Embryonic facial prominence (tissue), 1 donor: Measurements from ENCODE around the gene TJP1.
"Not testable (repeated sequence)": the region's sequence is repeated elsewhere in the genome, so short reads cannot be mapped to it uniquely, and the experiment has no call there.

Source experiments
- DNase-seq: peaks from one replicate; pipeline ENCODE4 v3.0.0-alpha.2; 2016; ENCODE audit errors: extremely low spot score

TJP1 gene

DNA sequence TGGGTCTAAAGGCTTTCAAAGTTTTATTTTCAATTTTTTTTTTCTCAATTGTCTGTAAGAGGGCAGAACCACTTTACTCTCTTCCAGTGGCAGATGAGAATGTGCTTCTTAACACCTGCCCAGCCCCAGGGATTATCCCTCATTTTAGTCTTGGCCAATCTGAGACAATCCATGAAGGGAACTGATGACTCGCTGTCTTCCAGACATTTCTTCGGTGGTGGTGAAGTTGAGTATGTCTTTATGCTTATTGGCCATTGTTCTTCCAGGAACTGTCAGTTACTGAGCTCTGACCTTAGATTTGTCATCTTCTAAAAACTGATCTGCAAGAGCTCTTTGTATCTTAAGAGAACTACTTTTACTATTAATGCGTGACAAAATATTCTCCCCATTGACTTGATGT lies 139.5 kb downstream of the TJP1 start:
- no peak for DNase-seq

DNA sequence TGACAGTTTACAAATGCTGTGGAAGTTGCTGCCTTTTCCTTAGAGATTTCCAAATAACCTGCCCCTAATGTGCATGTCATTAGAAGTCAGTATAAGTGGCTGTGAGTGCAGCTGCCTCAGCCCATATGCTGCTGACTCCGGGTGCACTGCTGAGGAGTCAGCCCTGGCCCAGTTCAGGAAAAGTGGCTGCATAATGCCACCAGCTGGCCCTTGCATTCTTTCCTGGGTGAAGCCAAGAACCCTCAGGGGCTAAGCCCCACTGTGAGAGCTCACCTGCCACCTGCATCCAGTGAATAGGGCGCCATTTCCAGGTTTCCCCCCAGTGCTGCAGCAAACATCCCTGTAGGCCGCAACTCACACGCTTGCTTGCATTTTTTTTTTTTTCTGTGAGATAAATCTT lies 139.9 kb downstream of the TJP1 start:
- no peak for DNase-seq

DNA sequence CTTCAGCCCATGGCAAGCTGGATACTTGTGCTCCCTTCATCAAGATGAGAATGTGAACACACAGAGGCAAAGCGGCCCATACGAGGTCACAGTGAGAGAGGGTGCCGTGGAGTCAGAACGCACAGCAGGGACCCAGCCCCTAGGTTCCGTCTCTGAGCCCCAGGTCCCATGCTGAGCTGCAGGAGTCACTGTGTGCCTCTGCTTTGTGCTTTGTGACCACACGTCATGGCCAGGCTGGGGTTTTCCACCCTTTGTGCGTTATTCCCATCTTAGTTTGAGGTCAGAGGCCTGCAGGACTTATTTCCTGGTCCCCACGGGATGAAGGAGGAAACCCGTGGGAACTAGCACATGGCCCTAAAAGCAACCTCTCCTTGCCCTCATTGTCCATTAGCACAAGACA lies 140.3 kb downstream of the TJP1 start:
- no peak for DNase-seq

DNA sequence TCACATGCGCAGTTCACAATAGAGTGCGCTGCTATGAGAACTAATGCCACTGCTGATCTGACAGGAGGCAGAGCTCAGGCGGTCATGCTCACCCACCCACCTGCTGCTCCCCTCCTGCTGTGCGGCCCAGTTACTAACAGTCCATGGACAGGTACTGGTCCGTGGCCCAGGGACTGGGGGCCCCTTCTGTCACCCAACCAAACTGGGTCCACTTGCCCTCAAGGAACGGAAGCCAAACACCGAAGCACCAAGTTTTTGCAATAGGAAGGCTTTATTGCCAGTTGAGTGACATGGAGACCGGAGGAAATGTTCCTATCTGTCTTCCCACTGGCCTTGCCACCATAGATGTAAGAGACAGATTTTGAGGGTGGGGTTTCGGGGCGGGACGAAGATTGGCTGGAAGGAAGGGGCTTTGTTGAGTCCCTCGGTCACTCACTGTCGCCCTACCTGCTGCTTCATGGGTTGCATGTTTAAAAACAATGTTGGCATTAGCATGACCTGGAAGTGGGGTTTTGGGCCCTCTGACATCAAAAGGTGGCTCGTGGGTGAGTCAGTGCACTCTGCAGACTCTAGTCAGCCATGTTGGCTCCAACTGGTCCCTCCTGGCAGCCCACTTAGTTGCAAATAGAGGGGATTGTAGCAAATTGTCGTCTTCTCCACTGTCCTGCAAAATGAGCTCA lies 141.0 kb downstream of the TJP1 start:
- no peak for DNase-seq

DNA sequence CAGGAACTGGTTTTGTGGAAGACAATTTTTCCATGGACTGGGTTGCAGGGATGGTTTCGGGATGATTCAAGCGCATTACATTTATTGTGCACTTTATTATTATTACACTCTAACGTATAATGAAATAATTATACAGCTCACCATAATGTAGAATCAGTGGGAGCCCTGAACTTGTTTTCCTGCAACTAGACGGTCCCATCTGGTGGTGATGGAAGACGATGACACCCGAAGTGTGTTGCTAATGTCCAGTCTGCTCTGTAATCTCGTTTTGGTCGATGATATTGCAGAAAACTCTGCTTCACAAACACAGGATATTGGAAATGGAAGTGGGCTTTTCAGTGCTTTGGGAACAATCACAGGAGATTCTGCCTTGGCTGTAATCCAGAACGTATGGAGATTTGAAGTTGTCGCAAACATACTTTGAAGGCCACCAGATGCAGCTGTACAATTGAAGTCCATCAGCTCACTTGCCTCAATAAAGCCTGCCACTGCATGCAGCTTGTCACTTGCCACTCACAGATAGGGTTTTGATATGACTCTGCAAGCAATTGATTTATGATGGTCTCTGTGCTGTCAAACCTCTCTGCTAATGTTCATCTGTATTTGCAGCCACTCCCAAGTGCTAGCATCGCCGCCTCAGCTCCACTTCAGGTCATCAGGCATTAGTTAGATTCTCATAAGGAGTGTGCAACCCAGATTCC lies 141.7 kb downstream of the TJP1 start:
- no peak for DNase-seq

DNA sequence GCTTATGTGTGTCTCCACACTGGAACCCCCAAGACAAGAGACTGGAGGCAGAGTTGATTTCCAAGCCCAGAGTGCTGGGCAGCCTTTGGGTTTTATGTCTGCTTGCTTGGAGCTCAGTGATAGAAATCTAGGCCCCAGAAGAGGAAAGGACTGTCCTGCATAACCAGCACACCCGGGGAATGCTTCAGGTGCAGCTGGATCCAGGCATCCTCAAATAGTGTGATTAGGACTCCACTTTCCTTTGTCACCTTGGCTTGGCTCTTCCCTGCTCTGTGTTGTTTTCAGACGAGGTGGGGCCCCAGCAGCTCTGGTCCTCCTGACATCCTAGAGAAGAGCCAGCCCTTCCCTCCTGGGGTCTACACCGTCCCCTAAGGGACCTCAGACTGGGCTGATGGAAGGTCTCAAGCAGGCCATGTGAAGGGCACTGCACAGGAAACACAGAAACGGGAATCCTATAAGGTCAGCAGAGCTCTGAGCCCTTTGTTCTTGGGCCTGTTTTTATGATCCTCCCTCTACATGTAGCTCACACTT lies 143.7 kb downstream of the TJP1 start:
- no peak for DNase-seq

DNA sequence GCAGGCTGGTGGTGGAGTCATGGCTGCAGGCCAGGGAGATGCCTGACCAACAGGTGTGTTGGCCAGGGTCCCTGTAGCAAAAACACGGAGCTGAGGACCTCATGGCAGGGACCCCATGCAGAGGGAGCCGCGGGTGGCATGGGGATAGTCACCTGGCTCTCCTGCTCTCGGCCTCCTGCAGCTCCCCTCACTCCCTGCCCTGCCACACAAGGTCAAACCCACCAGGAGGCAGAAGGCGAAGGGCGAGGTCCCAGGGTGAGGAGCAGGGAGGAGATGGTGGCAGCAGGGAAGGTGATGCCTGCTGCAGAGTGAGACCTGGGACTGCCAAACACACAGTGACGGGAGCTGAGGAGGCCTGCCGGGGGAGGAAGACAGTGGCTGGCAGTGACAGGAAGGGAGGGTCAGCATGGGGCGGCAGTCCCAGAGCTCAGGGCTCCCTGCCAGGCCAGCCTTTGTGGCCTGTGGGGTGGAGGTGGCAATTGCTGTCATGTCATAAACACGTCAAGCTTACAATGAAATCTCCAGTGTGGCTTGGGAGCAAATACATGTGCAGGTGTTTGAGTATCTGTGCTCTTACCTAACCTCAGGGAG lies 144.3 kb downstream of the TJP1 start:
- no peak for DNase-seq

DNA sequence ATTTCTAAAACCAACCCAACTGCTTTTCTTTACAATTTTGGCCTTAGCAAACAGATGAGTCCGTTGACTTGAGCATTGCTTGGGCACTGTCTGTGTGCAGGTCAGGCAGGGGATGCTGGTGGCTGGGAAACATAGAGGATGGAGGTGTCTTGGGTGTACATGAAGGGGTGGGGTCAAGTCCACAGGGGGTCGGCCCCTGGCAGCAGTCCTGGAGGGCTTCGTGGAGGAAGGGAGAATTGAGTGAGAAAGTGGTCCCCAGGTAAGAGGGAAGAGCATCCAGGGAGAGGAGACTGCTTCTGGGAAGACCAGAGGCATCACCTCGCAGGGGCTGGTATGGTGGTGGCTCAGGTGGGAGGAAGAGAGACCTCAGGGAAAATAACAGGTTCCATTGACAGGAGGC lies 144.8 kb downstream of the TJP1 start:
- DNase-seq, result no peak

DNA sequence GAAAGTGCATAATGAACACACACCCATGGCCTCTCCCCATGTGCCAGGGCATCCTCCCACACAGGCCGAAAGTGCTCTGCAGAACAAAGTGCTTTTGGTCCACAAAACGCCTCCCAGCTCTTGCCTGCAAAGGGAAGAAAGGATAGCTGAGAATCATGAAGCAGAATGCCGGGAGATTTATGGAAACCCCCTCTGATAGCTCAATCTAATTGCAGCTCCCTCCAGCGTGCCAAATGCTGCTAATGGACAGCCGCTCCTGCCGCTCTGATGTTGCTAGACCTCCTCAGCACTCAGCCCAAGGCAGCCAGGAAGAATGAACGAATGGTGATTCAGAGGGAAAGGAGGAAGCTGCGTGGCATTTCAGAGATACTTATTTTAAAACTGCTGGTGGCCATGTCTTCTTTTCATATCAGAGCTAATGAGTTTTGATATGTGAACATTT lies 145.3 kb downstream of the TJP1 start:
- no peak for DNase-seq

DNA sequence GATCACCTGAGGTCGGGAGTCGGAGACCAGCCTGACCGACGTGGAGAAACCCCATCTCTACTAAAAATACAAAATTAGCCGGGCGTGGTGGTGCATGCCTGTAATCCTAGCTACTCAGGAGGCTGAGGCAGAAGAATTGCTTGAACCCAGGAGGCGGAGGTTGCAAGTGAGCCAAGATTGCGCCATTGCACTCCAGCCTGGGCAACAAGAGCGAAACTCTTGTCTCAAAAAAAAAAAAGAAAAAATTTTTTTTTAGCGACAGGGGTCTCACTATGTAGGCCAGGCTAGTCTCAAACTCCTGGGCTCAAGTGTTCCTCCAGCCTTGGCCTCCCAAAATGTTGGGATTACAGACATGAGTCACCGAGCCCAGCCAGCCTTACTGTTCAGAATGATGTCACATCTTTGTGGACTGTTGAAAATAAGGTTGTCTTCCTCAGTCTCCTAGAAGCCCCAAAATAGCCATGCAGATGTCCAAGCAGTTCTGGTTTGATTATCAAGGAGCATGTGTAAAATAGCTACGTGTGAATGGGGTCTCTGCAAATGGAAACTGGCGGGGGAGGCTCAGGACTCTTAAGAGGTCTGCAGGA lies 145.8 kb downstream of the TJP1 start:
- DNase-seq, result not testable (repeated sequence)

DNA sequence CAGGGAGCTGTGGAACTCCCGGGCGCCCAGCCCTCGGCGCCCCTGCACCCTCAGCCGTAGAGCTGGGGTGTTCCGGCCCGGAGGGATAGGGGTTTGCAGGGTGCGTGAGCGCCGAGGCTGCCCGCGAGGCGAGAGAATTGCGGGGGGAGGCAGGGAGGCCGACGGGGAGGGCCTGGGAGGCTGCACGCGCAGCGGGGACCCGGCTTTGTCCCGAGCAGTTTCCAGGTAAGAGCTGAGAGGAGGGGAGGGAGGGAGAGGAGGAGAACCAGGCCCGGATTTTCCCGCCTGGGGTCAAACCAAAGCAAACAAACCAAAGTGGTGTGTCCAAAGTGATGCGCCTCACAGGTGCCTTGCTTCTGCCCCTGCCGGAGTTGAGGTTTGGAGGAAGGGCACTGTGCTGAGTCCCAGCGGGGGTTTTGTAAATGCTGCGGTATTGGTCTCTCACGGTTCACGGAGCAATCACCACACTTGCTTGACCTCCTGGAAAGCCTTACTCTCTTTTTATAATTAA lies 146.4 kb downstream of the TJP1 start:
- DNase-seq, result no peak

DNA sequence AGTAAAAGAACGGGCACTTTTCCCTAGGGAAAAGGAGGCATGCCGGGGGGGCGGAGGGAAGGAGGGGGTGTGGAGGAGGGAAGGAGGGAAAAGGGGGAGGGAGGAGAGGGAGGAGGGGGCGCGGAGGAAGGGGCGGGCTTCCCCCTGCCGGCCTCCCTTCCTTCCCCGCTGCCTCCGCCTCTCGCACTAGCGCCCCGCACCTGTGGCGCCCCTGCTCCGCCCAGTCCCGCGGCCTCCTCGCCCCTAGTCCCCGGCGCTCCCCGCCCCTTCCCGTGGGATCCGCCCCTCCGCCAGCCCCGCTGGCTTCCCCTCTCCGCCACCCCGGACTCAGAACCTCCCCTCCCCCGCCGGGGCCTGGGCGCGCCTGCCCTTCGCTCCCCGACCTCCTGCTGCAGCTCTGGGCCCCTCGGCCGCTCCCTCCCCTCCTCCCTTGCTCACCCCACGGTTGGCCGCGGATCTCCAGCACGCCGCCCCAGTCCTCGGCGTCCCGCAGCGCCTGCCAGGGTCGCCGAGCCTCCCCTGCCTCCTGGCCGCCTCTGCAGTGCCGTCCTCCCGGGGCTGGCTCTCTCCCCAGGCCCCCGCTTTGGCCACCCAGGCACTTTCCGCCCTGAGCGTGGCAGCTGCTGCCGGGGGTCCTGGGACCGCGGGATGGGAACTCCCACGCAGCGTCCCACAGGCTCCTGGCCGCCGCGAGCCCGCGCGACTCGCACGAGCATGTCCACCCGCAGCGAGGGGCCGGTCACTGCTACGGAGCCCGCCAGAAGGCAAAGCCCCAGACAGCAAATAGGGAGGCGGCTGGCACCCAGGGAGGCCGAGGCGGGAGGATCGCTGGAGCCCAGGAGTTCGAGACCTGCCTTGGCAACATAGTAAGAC lies 147.4 kb downstream of the TJP1 start:
- DNase-seq, result no peak

DNA sequence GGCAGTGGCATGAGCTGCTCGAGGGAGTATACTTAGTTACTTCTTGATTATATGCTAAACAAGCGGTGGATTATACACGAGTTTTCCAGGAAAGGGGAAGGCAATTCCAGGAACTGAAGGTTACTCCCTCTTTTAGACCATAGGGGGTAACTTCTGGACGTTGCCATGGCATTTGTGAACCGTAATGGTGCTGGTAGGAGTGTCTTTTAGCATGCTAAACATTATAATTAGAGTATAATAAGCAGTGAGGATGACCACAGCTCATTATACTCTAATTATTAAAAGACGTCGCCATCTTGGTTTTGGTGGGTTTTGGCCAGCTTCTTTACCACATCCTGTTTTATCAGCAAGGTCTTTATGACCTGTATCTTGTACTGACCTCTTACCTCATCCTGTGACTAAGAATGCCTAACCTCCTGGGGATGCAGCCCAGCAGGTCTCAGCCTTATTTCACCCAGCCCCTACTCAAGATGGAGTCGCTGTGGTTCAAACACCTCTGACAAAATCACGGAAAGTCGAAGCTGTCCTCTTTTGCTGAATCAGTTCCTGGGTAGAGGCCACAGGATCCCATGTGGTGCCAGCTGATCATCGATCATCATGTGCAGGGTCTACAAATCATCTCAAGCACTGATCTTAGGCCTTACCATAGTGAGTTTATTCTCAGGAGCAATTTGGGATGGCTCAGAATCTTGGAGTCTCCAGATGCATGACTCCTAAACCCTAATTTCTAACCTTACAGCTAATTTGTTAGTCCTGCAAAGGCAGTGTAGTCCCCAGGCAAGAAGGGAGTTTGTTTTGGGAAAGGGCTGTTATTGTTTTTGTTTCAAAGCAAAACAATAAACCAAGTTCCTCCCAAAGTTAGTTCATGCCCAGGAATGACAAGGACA lies 149.1 kb downstream of the TJP1 start:
- no peak for DNase-seq

DNA sequence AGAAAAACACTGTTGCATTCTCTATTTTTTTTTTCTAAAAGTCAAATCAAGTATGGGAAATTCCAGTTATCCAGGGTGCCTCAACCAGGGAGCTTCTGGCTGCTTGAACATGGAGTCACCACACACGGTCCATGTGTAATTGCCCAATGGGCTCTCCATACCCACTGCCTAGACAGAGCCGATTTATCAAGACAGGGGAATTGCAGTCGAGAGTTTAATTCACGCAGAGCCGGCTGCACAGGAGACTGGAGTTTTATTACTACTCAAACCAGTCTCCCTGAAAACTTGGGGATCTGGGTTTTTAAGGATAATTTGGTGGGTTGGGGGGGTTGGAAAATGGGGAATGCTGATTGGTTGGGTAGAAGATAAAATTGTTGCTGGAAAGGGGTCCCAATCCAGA lies 149.8 kb downstream of the TJP1 start:
- DNase-seq, result no peak

DNA sequence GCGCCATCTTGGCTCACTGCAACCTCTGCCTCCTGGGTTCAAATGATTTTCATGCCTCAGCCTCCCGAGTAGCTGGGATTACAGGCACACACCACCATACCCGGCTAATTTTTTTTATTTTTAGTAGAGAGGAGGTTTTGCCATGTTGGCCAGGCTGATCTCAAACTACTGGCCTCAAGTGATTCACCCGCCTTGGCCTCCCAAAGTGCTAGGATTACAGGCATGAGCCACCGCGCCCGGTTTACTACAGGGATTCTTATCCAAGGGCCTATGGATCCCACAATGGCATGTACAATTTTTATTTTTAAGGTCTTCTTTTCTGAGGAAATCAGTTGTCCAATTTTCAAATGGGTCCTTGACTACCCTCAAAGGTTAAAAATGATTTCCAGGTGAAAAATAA lies 150.2 kb downstream of the TJP1 start:
- not testable (repeated sequence) for DNase-seq

DNA sequence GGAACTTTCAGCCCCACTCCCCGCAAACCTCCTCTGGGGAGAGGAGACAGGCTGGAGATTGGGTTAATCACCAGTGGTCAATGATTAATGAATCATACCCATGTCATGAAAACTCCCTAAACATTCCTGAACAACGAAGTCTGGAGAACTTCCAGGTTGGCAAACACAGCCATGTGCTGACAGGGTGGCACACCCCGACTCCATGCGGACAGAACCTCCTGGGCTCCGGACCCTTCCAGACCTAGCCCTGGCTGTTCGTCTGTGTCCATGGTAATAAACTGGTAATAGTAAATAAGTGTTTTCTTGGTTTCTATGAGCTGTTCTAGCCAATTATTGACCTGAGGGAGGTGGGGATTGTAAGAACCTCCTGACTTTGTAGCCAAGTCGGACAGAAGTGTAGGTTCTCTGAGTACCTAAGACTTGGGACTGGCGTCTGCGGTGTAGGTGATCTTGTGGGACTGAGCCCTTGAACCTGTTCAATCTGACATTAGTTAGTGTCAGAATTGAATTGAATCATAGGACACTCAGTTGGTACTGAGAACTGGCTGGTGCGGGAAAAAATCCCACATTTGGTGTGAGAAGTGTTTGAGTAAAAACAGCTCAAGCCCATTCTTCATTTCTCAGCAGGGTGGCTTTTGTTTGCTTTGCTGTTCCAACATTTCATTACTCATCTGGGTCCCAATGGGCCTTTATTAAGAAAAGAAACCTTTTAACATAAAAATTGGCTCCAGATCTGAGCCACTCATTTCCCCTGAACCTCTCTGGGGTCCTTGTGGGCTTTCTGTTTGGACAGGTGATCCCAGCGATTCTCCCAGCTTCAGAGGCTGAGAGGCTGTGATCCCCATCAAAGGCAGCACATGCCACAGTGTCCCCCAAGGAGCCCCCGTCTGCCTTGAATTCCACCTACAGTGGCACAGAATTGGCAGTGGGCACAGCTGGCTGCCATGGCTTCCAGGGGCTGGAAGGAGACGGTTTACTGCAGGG lies 151.0 kb downstream of the TJP1 start:
- no peak for DNase-seq

DNA sequence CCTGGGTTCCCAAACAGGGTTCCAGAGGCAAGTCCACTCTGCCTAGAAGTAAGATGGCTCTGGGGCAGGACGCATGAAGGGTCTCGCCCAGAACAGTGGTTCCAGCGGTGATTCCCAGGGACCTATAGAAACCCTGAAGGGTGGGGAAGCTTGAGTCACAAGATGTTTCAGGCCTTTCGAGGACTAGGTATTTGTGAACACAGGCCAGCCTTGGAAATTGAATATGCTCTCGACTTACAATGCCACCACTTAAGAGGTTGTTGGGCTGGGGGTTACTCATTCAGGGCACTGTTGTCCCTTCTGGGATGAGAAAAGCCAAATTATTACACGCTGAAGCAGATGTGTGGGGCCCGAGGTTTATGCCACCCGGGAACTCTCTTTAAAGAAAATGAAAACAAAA lies 152.0 kb downstream of the TJP1 start:
- no peak for DNase-seq

DNA sequence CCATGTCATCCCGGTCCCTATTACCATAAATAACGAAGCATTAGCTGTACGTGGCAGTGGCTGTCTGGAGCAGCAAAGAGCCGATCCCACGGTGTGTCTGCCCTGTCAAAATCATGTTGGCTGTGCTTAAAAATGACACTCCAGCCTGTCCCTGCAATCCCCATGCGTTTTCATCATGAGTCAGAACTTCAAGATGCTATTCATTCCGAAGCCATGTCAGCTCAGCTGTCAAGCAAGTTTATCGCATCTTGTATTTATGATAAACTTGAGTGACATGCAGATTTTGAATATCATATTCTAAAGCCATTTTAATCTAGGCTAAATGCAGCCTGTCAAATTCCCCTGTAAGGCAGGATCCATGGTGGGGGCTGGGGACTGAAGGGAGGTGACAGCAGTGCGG lies 152.4 kb downstream of the TJP1 start:
- DNase-seq, result no peak

DNA sequence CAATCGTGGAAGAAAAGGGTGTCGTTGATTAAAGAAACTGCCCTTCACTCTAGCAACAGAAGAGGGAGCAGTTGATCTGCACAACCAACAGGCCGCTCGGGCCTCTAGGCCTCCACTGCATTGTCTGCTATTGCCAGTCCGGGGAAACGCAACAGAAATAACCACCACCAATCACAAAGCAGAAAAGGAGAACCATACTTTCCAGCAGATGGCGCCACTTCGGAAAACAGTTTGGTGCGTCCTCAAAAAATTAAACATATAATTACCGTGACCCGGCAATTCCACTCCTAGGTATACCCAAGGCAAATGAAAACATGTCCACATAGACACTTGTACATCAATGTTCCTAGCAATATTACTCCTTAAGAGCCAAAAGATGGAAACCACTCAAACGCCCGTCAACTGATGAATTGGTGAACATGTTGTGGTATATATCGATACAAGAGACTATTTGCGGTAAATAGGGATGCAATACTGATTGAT lies 154.1 kb downstream of the TJP1 start:
- DNase-seq, result no peak
